HG03097 (cell line): ENCODE results near the gene MSRB1.

Experiments used
- ATAC-seq: cut with Tn5 transposase; IDR thresholded peaks from one replicate; pipeline ENCODE4 v1.9.1; 2021; ENCODE audit not compliant: unreplicated experiment, low FRiP score

The MSRB1 gene

GRCh38 chr16:1918351-1919326 lies 24.4 kb downstream of the MSRB1 start, which contains the start of gene HS3ST6:
HS3ST6 (minus strand) TSS chr16:1918415; CDS start chr16:1918323, 92 bp downstream.
- no peak for ATAC-seq

- no peak for ATAC-seq
Observed at GRCh38 chr16:1917665-1918350, 25.2 kb downstream of the MSRB1 start.

GRCh38 chr16:1917056-1917664 lies 25.8 kb downstream of the MSRB1 start:
- no peak for ATAC-seq

GRCh38 chr16:1916640-1916990 lies 26.4 kb downstream of the MSRB1 start:
- no peak for ATAC-seq

- no peak for ATAC-seq
Observed at GRCh38 chr16:1915732-1916639, 27.0 kb downstream of the MSRB1 start.

- no peak for ATAC-seq
Observed at GRCh38 chr16:1914988-1915387, 28.0 kb downstream of the MSRB1 start.

- no peak for ATAC-seq
Observed at GRCh38 chr16:1914084-1914608, 28.9 kb downstream of the MSRB1 start.

- no peak for ATAC-seq
Observed at GRCh38 chr16:1913327-1914083, 29.5 kb downstream of the MSRB1 start.

GRCh38 chr16:1912215-1912543 lies 30.8 kb downstream of the MSRB1 start:
- ATAC-seq: no peak

GRCh38 chr16:1911467-1912214 lies 31.4 kb downstream of the MSRB1 start:
- ATAC-seq: no peak

GRCh38 chr16:1909561-1910231 lies 33.3 kb downstream of the MSRB1 start:
- no peak for ATAC-seq

- ATAC-seq: no peak
Observed at GRCh38 chr16:1908983-1909382, 34.0 kb downstream of the MSRB1 start.

- no peak for ATAC-seq
Observed at GRCh38 chr16:1908184-1908583, 34.8 kb downstream of the MSRB1 start.

GRCh38 chr16:1907226-1907860 lies 35.7 kb downstream of the MSRB1 start:
- ATAC-seq: no peak

- no peak for ATAC-seq
Observed at GRCh38 chr16:1906846-1907165, 36.2 kb downstream of the MSRB1 start.

- ATAC-seq: no peak
Observed at GRCh38 chr16:1906055-1906845, 36.7 kb downstream of the MSRB1 start.
